LoVo (cell line): ENCODE results near the gene SLC7A11.

Experiments used
- DNase-seq: peaks from one replicate; pipeline ENCODE4 v3.0.0-alpha.2; 2016; ENCODE audit warnings: low spot score

The SLC7A11 gene

GRCh38 chr4:138161351-138161750 is 80.8 kb downstream of the SLC7A11 start:
- DNase-seq, result no peak

- DNase-seq, result no peak
Observed at GRCh38 chr4:138158746-138159297, 83.3 kb downstream of the SLC7A11 start.

- DNase-seq, result no peak
Observed at GRCh38 chr4:138140879-138141278, 101.3 kb downstream of the SLC7A11 start.

- no peak for DNase-seq
Observed at GRCh38 chr4:138138774-138139173, 103.4 kb downstream of the SLC7A11 start.

- DNase-seq, result no peak
Observed at GRCh38 chr4:138135610-138136009, 106.5 kb downstream of the SLC7A11 start.

- DNase-seq, result no peak
Observed at GRCh38 chr4:138118270-138118669, 123.9 kb downstream of the SLC7A11 start.

GRCh38 chr4:138115053-138115452 is 127.1 kb downstream of the SLC7A11 start:
- DNase-seq, result no peak

GRCh38 chr4:138114434-138114833 is 127.7 kb downstream of the SLC7A11 start:
- no peak for DNase-seq
